ENCODE data around the gene TNFRSF11A.
A peak's percentile ranks its signal among the peaks of the same experiment; 100 is the strongest.

TNFRSF11A gene

DNA sequence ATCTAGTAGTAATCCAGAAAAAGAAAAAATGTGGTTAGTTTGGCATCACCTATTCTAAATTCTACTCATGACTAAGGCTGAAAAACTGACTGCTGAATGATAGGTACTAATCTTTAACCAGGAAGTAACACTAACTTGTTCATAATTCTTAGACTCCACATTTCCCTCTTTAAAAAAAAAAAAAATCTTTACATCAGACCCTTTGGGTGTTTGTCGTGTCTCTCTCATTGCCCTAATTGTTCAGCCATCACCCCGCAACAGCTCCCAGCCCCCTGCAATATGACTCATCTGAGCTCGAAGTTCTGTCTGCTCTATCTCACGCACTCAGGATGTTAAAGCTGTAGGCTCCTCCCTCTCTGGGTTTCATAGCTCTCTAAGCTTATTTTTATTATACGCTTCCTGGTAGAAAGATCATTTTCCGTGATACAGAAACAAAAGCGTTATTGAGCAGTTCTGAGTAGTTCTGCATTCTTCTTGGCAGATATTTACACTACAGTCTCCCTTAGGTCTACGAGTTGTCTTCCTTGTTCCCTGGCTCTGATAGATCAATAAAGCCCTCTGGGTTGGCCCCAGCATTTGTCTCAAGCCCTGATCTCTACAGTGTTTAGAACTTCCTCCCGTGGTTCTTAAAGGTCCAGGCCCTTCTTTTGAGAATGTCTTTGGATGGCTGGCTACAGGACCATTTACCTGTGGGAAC is 95.6 kb downstream of the TNFRSF11A start:
- DNase-seq = no peak

DNA sequence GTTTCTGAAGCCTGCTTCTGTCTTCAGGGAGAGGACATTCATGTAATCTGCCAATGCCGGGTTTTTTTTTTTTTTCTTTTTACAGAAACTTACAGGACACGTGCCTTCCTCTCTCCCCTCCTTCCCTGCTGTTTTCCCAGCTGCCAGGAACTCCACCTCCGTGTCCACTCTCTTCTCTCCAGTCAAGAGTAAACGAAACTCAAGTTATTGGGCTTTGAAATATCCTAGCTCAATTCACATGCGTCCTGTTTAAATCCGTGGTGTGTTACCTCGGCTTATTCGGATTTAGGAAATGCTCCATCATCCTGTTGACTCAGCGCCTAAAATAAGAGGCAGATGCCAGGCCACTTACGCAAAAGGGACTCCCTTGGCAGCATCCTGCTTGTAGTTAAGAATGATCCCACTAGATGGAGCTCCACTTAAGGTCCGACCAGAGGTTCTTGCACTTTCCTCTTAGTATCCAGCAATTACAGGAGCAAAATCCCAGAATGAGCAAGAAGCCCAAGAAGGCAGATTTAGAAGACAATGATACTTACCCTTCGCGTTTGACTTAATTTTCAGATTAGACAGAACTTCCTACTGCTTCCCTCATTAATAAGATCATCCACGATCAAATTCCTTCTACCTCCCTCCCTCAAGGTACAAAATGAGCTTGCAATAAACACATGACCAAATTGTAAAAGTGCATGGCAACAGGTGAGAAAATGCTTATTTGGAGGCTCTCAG is 100.5 kb downstream of the TNFRSF11A start:
- DNase-seq = peak; percentile 94

DNA sequence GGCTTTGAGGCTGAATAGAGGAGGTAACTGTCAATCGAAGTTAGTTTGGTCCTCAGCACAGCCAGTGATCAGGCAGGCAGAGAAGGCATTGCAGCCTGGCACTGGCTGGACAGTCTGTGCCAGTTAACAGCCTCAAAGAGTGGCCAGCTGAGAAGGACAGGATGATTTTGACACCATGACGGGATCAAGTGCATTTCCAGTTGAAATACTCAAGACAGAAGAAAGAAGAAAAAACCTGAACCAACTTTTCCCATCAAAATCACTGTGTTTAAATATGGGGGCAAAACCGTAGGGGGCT is 101.0 kb downstream of the TNFRSF11A start:
- no peak for DNase-seq

DNA sequence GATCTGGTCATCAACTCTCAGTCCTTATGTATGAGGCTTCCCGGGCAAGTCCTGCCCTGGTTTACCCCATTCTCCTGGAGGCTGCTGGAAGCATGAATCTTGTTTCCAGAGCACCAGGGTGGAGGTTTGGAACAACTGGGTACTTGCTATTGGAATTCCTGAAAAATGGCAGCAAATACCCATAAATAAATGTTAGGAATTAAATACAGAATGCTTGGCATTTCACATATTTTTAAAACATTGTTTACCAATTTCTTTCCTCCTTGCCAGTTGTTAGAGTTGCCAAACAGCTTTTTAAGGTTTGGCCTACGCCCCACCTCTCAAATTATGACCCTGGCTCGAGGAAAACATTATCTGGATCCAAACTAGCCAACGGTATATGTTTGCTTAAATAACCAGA is 107.1 kb downstream of the TNFRSF11A start:
- DNase-seq = no peak

DNA sequence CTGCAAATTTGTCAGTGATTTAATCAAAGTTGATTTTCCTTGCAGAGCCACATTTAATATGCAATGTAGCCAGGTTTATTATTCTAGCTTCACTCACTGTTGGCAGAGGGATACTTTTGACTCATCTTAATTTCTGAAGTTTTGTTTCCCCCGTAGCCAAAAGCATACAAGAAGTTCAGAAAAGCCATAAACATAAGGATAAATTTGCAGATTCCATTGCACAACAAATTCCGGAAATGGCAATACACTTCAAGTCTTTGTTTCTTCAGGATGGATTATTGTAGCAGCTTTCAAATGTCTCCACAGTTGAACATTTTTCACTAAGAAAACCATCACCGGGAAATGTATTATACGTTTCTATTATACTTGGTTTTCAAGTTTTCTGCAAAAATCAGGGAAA is 109.7 kb downstream of the TNFRSF11A start:
- no peak for DNase-seq

DNA sequence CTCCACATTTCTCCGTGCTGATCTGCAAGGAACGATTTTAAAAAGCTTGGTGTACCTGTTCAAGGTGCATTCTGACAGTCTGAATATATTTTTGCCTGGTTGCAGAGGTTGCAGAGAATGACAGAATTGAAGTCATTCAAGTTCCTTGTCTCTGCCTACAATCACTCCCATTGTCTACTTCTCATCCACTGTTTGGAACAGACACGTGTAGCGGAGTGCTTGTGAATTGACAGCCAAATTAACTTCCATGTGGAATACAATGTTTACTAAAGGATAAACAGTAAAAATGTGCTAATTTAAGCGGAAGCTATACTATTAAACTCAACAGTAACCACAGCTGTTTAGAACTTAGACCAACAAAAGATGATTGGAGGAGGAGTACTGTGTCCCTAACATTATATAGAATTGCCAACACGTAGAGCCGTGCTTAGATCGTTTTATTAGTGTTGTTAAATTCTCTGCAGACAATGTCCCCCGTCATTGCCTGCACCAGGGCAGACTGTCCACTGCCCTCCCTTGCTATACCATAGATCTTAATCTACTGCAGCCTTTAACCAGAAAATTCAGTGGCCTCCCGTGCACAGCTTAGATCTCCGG is 110.4 kb downstream of the TNFRSF11A start:
- no peak for DNase-seq

DNA sequence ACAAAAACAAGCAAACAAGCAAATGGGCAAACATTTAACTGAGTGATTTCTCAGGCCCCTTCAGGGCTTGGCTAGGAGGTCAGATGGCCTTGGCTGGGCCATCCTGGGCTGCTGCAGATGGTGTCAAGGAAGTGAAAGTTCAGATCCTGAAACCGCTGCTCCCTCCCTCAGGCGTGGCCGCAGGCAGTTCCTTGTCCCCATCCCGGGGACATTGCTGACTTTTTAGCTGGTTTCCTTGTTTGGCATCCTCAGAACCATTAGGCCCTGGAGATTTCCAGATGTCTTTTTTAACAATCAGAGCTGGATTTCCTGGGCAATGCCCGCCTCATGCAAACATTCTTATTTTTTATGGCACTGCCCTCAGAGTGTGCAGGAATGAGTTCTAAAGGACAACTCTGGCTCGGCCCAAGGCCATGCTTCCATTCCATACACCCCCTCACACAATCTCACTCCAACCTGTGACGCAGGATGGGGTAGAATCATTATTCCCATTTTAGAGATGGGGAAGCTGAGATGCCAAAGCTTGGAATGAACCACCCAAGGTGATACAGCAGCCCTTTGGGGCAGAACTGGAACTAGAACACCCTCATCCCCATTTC is 111.6 kb downstream of the TNFRSF11A start:
- no peak for DNase-seq

DNA sequence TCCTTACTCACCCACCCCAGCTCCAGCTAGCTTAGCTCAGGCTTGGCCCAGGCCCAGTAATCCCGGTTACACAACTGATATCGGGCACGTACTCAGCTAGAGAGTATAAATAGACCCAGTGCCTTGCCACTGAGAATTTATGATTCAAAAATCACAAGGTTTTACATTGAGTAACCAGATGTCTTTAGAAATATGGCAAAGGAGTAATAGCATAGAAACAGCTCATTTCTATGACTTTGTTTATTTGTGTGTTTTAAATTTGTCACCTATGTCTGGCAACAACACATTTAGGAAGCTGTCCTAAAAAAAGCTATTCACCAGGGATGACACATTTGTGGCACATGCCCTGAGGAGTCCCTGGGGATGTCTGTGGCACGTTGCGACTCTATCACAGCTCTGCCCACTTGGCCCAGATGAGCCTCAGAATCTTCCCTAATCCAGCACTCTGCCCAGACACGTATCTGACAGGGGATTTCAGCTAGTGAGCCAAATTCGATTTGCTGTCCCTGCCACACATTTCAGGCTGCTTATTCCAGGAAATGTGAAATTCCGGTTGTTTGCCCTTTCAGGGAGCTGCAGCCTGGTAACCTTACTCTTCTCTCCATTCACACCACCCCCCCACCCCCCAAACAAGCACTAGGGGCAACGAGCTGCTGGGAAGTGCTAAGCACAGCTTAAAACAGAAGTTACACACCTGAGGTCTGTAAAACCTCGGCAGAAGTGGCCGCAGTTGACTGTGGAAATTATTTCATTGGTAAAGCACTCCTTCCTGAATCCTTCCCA is 112.3 kb downstream of the TNFRSF11A start:
- peak; percentile 57 for DNase-seq

DNA sequence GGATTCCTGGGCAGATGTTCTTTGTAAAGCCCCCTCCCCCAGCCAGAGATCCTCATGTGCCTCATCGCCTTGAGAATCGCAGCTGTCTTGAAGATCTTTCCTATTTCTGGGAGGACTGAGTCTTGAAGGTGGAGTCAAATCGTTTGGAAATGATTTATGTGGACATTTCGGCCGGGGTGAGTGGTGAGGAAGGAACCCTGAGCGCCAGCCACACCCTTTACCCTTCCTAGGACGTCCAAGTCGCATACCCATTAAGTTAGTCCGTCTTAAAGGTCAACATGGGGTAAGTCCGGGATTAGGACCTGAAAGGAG is 112.9 kb downstream of the TNFRSF11A start:
- DNase-seq = no peak

DNA sequence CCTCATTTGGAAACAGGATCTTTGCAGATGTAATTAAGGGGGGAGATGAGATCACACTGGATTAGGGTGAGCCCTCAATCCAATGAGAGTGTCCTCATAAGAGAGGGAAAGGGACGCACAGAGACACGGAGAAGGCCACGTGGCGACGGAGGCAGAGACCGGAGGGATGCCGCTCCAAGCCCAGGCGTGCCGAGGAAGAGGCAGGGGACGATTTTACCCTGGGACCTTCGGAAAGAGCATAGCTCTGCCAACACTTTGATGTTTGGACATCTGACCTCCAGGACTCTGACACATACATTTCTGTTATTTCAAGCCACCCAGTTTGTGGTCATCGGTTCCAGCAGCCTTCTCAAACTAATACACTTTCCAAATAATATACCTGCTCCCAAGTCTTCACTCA is 113.3 kb downstream of the TNFRSF11A start:
- DNase-seq = no peak

DNA sequence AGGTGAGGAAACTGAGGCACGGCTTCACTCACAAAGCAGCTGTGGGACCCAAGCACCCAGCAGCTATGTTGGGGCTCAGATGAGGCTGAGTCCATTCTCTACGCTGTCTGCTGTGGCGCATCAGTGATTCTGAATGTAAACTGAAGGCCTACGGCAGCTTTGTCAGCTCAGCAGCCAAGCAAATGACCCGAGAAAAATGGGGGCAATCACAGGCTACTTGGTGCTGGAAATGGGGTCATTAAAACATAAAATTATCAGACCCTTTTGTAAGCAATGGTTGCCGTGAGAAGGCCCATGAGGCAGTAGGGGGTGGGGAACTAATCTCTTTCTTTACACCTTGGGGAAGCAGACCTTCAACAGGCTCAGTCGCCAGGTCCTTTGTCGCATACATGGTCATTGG is 113.8 kb downstream of the TNFRSF11A start:
- no peak for DNase-seq
